Activated CD8-positive, alpha-beta T cell treated with anti-CD3 and anti-CD28 coated beads for 36 hours (primary cell): Measurements from ENCODE around the gene PIK3R6. TPM values are rescaled to one million over a fixed set of nuclear protein-coding genes. Genes with fewer than 3 reads are reported as not detected.

Experiments used
- ATAC-seq: fragments of 200-7000 bp; cut with Tn5 transposase; one replicate; pipeline ENCODE4 v1.10.0; 2021; ENCODE audit warnings: mild to moderate bottlenecking, moderate library complexity
- CTCF ChIA-PET: fragments of 350-600 bp; sonication (Branson Sonifier 250); formaldehyde crosslinking; loops from one replicate; lab custom pipeline; 2021; ENCODE audit warnings: antibody characterized with exemption; lab: Charles Lee
- POLR2A ChIA-PET: fragments of 350-600 bp; sonication (Branson Sonifier 250); formaldehyde crosslinking; loops from one replicate; lab custom pipeline; 2021; ENCODE audit warnings: antibody characterized with exemption; lab: Charles Lee
- DNase-seq: peaks from one replicate; pipeline ENCODE4 v3.0.0-alpha.2; 2020
- H3K27ac Mint-ChIP-seq: one replicate; pipeline ENCODE4 v1.8.0; 2021; ENCODE audit warnings: mild to moderate bottlenecking, mixed read lengths
- H3K27me3 Mint-ChIP-seq: one replicate; pipeline ENCODE4 v1.8.0; 2021; ENCODE audit warnings: mixed read lengths
- H3K36me3 Mint-ChIP-seq: one replicate; pipeline ENCODE4 v1.8.0; 2021; ENCODE audit warnings: low read depth, mixed read lengths
- H3K4me1 Mint-ChIP-seq: one replicate; pipeline ENCODE4 v1.8.0; 2021; ENCODE audit warnings: low read depth, mixed read lengths
- H3K4me3 Mint-ChIP-seq: one replicate; pipeline ENCODE4 v1.8.0; 2021; ENCODE audit warnings: mild to moderate bottlenecking, moderate library complexity, mixed read lengths
- H3K9me3 Mint-ChIP-seq: one replicate; pipeline ENCODE4 v1.8.0; 2021; ENCODE audit warnings: mixed read lengths
- CTCF ChIP-seq: fragments of 200-600 bp; IDR thresholded peaks from one replicate; pipeline ENCODE4 v1.8.0; 2022; ENCODE audit warnings: antibody characterized with exemption, mild to moderate bottlenecking
- intact Hi-C: fragments of 100-400 bp; cut with micrococcal nuclease; formaldehyde crosslinking; loops from one replicate; pipeline ENCODE4 v1.10.0; 2022
- total RNA-seq, 2 experiments: library from RNA; stranded (reverse); gene quantifications; one replicate each; pipeline ENCODE4 v1.2.3, GENCODE V29; 2021

The PIK3R6 gene
- total RNA-seq, 2 experiments from 2014 or later: 3.8 to 3.9 TPM

GRCh38 chr17:8831234-8831849 lies 36.1 kb downstream of the PIK3R6 start:
- peaks cover 1% of the 10 kb centered on the region for H3K36me3 Mint-ChIP-seq
- DNase-seq (no peak), ATAC-seq (no peak)
- H3K4me3 Mint-ChIP-seq: no peak overlapping the region
- no peaks in the 10 kb centered on the region for H3K4me1 Mint-ChIP-seq
- no peaks in the 10 kb centered on the region for H3K9me3 Mint-ChIP-seq
- intact Hi-C loops: no loop called here
- CTCF ChIA-PET: interaction anchor here (1.0 to 1.7 kb wide), 3 partner anchors 10 to 64 kb away, joined by 3 to 6 read pairs (median 3); no protein-coding TSS in a partner anchor
- H3K27me3 Mint-ChIP-seq: no peaks in the 10 kb centered on the region
- TF ChIP-seq CTCF: no peak
- no peak overlapping the region for H3K27ac Mint-ChIP-seq
- POLR2A ChIA-PET: no interaction called here

GRCh38 chr17:8830141-8830540 lies 37.3 kb downstream of the PIK3R6 start:
- intact Hi-C loops: no loop called here
- CTCF ChIA-PET: interaction anchor here (0.8 to 1.3 kb wide), 5 partner anchors 9 to 168 kb away, joined by 3 to 4 read pairs (median 3); no protein-coding TSS in a partner anchor
- no peak for TF ChIP-seq CTCF
- ATAC-seq (no peak), DNase-seq (no peak)
- H3K27ac Mint-ChIP-seq: no peak overlapping the region
- POLR2A ChIA-PET: interaction anchor here (1.1 kb wide), 1 partner anchor 28 kb away, joined by 3 read pairs; no protein-coding TSS in a partner anchor
- H3K9me3 Mint-ChIP-seq: no peaks in the 10 kb centered on the region
- H3K36me3 Mint-ChIP-seq: peaks cover 1% of the 10 kb centered on the region
- H3K4me1 Mint-ChIP-seq: no peaks in the 10 kb centered on the region
- H3K27me3 Mint-ChIP-seq: no peaks in the 10 kb centered on the region
- no peak overlapping the region for H3K4me3 Mint-ChIP-seq

GRCh38 chr17:8829036-8829941 lies 38.2 kb downstream of the PIK3R6 start:
- POLR2A ChIA-PET: interaction anchor here (0.6 to 1.1 kb wide), 2 partner anchors 22 to 29 kb away, joined by 3 read pairs; no protein-coding TSS in a partner anchor
- ATAC-seq: no peak
- H3K27me3 Mint-ChIP-seq: no peaks in the 10 kb centered on the region
- CTCF ChIA-PET: interaction anchor here (1.0 to 1.3 kb wide), 3 partner anchors 8 to 169 kb away, joined by 3 to 4 read pairs (median 4); no protein-coding TSS in a partner anchor
- H3K9me3 Mint-ChIP-seq: no peaks in the 10 kb centered on the region
- no peaks in the 10 kb centered on the region for H3K4me1 Mint-ChIP-seq
- no peak overlapping the region for H3K4me3 Mint-ChIP-seq
- no peak overlapping the region for H3K27ac Mint-ChIP-seq
- TF ChIP-seq CTCF: no peak
- H3K36me3 Mint-ChIP-seq: peaks cover 1% of the 10 kb centered on the region
- intact Hi-C loops: no loop called here
- DNase-seq: no peak

GRCh38 chr17:8828517-8828875 lies 39.0 kb downstream of the PIK3R6 start:
- Mint-ChIP-seq H3K4me1 (no peaks in the 10 kb centered on the region), H3K4me3 (no peak overlapping the region), H3K27me3 (no peaks in the 10 kb centered on the region), H3K27ac (no peak overlapping the region), H3K36me3 (no peaks in the 10 kb centered on the region), H3K9me3 (no peaks in the 10 kb centered on the region)
- DNase-seq: no peak
- TF ChIP-seq CTCF: no peak
- ChIA-PET POLR2A (no interaction called here), CTCF (no interaction called here)
- ATAC-seq: no peak
- intact Hi-C loops: no loop called here
